ENCODE measurements around the gene HMGXB4. TPM values are rescaled to one million over a fixed set of nuclear protein-coding genes. Genes with fewer than 3 reads are reported as not detected.

HMGXB4 gene
- total and polyA plus RNA-seq, 4 donors = 4.0 to 9.9 (median 7.5) TPM

- TF ChIP-seq YY1 (IDR thresholded peaks at IDR 0.05) = no peak
- no peak for TF ChIP-seq ATF3 (IDR thresholded peaks at IDR 0.05)
- TF ChIP-seq ZBTB33 (IDR thresholded peaks at IDR 0.05) = no peak
- no peak for TF ChIP-seq TAF1 (conservative IDR thresholded peaks at IDR 0.05)
- Histone ChIP-seq H3K9me3 (ENCODE audit: control insufficient read depth in 4 of 4, low read length in 3 of 4) (no peaks in the 10 kb centered on the region), H3K4me3 (ENCODE audit: low read depth in 1 of 3, low read length in 3 of 3) (no peak overlapping the region), H3K36me3 (ENCODE audit: control insufficient read depth in 4 of 4, insufficient read depth in 3 of 4, low read depth in 1 of 4, low read length in 3 of 4) (peaks cover 17 to 60% (median 40%) of the 10 kb centered on the region in 4 donors), H3K9ac (ENCODE audit: low read depth in 1 of 2, low read length in 2 of 2) (no peak overlapping the region), H3K27me3 (ENCODE audit: control insufficient read depth in 4 of 4, insufficient read depth in 4 of 4, low read length in 3 of 4) (no peaks in the 10 kb centered on the region), H3K27ac (ENCODE audit: low read depth in 1 of 2, low read length in 2 of 2) (no peak overlapping the region), H3K4me1 (ENCODE audit: control insufficient read depth in 4 of 4, insufficient read depth in 4 of 4, low read length in 3 of 4) (peaks cover 9 to 30% (median 16%) of the 10 kb centered on the region in 4 donors)
- WGBS = 96% methylated on average over 4 of the region's 4 CpGs
- DNase-seq (ENCODE audit: low spot score) = no peak
Measured at GRCh38 chr22:35324762-35325161, 67.5 kb downstream of the HMGXB4 start.

DNA sequence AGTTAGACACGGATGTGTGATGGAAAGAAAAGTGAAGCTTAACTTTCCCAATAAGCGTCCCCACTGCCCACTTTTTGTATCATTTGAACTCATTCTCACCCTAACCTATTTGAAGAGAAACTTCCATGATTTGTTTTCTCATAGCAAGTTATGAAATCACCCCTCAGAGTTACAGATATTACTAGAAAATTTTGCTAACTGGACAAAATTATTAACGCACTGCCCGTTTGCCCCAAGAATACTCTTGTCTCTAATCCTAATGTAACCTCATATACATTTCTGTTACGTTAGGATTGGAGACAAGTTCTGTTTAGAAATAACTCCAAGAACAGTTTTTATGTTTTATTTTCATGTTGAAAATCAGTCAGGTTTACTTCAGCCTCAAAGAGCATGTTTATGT, 67.9 kb downstream of the HMGXB4 start:
- DNase-seq (ENCODE audit: low spot score) = no peak
- Histone ChIP-seq H3K9ac (ENCODE audit: low read depth in 1 of 2, low read length in 2 of 2) (no peak overlapping the region), H3K36me3 (ENCODE audit: control insufficient read depth in 4 of 4, insufficient read depth in 3 of 4, low read depth in 1 of 4, low read length in 3 of 4) (peaks cover 17 to 58% (median 40%) of the 10 kb centered on the region in 4 donors), H3K4me1 (ENCODE audit: control insufficient read depth in 4 of 4, insufficient read depth in 4 of 4, low read length in 3 of 4) (peaks cover 10 to 35% (median 20%) of the 10 kb centered on the region in 4 donors), H3K4me3 (ENCODE audit: low read depth in 1 of 3, low read length in 3 of 3) (no peak overlapping the region), H3K9me3 (ENCODE audit: control insufficient read depth in 4 of 4, low read length in 3 of 4) (no peaks in the 10 kb centered on the region), H3K27ac (ENCODE audit: low read depth in 1 of 2, low read length in 2 of 2) (no peak overlapping the region), H3K27me3 (ENCODE audit: control insufficient read depth in 4 of 4, insufficient read depth in 4 of 4, low read length in 3 of 4) (no peaks in the 10 kb centered on the region)
- TF ChIP-seq RAD21 (IDR thresholded peaks at IDR 0.05) (no peak), SP1 (IDR thresholded peaks at IDR 0.05) (no peak), REST (IDR thresholded peaks at IDR 0.05) (no peak), ATF3 (IDR thresholded peaks at IDR 0.05) (no peak), FOXA2 (IDR thresholded peaks at IDR 0.05) (no peak)
- 91% methylated on average over 5 of the region's 5 CpGs for WGBS

- no peak overlapping the region for H3K9ac ChIP-seq (ENCODE audit: low read depth in 1 of 2, low read length in 2 of 2)
- no peaks in the 10 kb centered on the region for H3K27me3 ChIP-seq (ENCODE audit: control insufficient read depth in 4 of 4, insufficient read depth in 4 of 4, low read length in 3 of 4)
- 97% methylated on average over 17 of the region's 17 CpGs for WGBS
- H3K9me3 ChIP-seq (ENCODE audit: control insufficient read depth in 4 of 4, low read length in 3 of 4) = no peaks in the 10 kb centered on the region
- no peak for DNase-seq (ENCODE audit: low spot score)
- H3K4me3 ChIP-seq (ENCODE audit: low read depth in 1 of 3, low read length in 3 of 3) = no peak overlapping the region
- H3K27ac ChIP-seq (ENCODE audit: low read depth in 1 of 2, low read length in 2 of 2) = no peak overlapping the region
- peaks cover 12 to 40% (median 26%) of the 10 kb centered on the region in 4 donors for H3K4me1 ChIP-seq (ENCODE audit: control insufficient read depth in 4 of 4, insufficient read depth in 4 of 4, low read length in 3 of 4)
- TF ChIP-seq HNF4G (IDR thresholded peaks at IDR 0.05) = no peak
- no peak for TF ChIP-seq SP1 (IDR thresholded peaks at IDR 0.05)
- TF ChIP-seq, protein P1, sequence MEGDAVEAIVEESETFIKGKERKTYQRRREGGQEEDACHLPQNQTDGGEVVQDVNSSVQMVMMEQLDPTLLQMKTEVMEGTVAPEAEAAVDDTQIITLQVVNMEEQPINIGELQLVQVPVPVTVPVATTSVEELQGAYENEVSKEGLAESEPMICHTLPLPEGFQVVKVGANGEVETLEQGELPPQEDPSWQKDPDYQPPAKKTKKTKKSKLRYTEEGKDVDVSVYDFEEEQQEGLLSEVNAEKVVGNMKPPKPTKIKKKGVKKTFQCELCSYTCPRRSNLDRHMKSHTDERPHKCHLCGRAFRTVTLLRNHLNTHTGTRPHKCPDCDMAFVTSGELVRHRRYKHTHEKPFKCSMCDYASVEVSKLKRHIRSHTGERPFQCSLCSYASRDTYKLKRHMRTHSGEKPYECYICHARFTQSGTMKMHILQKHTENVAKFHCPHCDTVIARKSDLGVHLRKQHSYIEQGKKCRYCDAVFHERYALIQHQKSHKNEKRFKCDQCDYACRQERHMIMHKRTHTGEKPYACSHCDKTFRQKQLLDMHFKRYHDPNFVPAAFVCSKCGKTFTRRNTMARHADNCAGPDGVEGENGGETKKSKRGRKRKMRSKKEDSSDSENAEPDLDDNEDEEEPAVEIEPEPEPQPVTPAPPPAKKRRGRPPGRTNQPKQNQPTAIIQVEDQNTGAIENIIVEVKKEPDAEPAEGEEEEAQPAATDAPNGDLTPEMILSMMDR (IDR thresholded peaks at IDR 0.05; ENCODE audit: low read depth, low read length, missing input control) = no peak
- TF ChIP-seq JUND (IDR thresholded peaks at IDR 0.05) = no peak
- TF ChIP-seq MAX (IDR thresholded peaks at IDR 0.05) = no peak
- no peak for TF ChIP-seq TAF1 (conservative IDR thresholded peaks at IDR 0.05)
- no peak for TF ChIP-seq FOXA1 (IDR thresholded peaks at IDR 0.05)
- no peak for TF ChIP-seq GABPA (IDR thresholded peaks at IDR 0.05 in 1 of 2, conservative IDR thresholded peaks at IDR 0.05 in 1 of 2)
- peaks cover 18 to 51% (median 41%) of the 10 kb centered on the region in 4 donors for H3K36me3 ChIP-seq (ENCODE audit: control insufficient read depth in 4 of 4, insufficient read depth in 3 of 4, low read depth in 1 of 4, low read length in 3 of 4)
Measured at GRCh38 chr22:35326854-35327562, 69.7 kb downstream of the HMGXB4 start.

All from liver (tissue), 9 donors.